Ovary (tissue), 3 donors: ENCODE results near the gene TMEM192.
"Not testable (repeated sequence)": the region's sequence is repeated elsewhere in the genome, so short reads cannot be mapped to it uniquely, and the experiment has no call there.

Experiments used
- CTCF ChIP-seq, 3 donors: fragments of 450-650 bp in 2 of 3; fragments of 200-600 bp in 1 of 3; IDR thresholded peaks; one replicate each; pipeline versions ENCODE4 v1.5.1 to v1.8.0; 2016 to 2022; ENCODE audit warnings: antibody characterized with exemption in 3 of 3, mild to moderate bottlenecking in 1 of 3
- EP300 ChIP-seq: sonication (generic); formaldehyde crosslinking; IDR thresholded peaks from one replicate; pipeline ENCODE4 v1.6.1; 2017; ENCODE audit warnings: antibody characterized with exemption
- donor health status: DM: no; HTN: no; CAD: no.

GRCh38 chr4:165025782-165026181 lies 86.9 kb downstream of the TMEM192 start:
- not testable (repeated sequence) for TF ChIP-seq CTCF (IDR thresholded peaks at IDR 0.05); EP300
